Measurements from ENCODE around the gene MED14.

GRCh38 chrX:40644821-40645358 lies 90.5 kb downstream of the MED14 start:
- TF ChIP-seq CTCF (IDR thresholded peaks at IDR 0.05) = peak in 1 of 6 experiments; percentile 2
- TF ChIP-seq POLR2A (IDR thresholded peaks at IDR 0.05) = peak in 1 of 4 donors; percentile 17

Data from esophagus squamous epithelium (tissue), 4 donors.